Vagina (tissue), 2 donors: Measurements from ENCODE around the gene ITPKB. TPM values are rescaled to one million over a fixed set of nuclear protein-coding genes. Genes with fewer than 3 reads are reported as not detected.

Experiments
- DNase-seq, 2 donors: peaks; one replicate each; pipeline ENCODE4 v3.0.0-alpha.2; 2017; ENCODE audit errors: extremely low spot score in 2 of 2
- H3K27ac ChIP-seq: fragments of 200-600 bp; sonication (generic); one replicate; pipeline ENCODE4 v1.5.1; 2019
- H3K27me3 ChIP-seq: fragments of 200-600 bp; sonication (generic); one replicate; pipeline ENCODE4 v1.5.1; 2019
- H3K36me3 ChIP-seq, 2 donors: fragments of 200-600 bp; sonication (generic); one replicate each; pipeline ENCODE4 v1.5.1; 2017 to 2019
- H3K4me1 ChIP-seq: fragments of 200-600 bp; sonication (generic); one replicate; pipeline ENCODE4 v1.5.1; 2019
- H3K4me3 ChIP-seq, 2 donors: fragments of 200-600 bp; sonication (generic); 1 replicate in 1 of 2; 2 replicates in 1 of 2; pipeline ENCODE4 v1.5.1; 2016 to 2019
- H3K9me3 ChIP-seq: fragments of 200-600 bp; sonication (generic); one replicate; pipeline ENCODE4 v1.5.1; 2019
- POLR2A ChIP-seq, 2 donors: fragments of 450-650 bp; IDR thresholded peaks; one replicate each; pipeline ENCODE4 v1.6.1; 2017; ENCODE audit warnings: antibody characterized with exemption in 2 of 2, mild to moderate bottlenecking in 2 of 2, moderate library complexity in 2 of 2
- POLR2AphosphoS5 ChIP-seq, 2 donors: sonication (generic); formaldehyde crosslinking; IDR thresholded peaks; one replicate each; pipeline ENCODE4 v1.9.0; 2017; ENCODE audit warnings: antibody characterized with exemption in 2 of 2, mild to moderate bottlenecking in 2 of 2, low read depth in 1 of 2; ENCODE audit not compliant: insufficient read depth in 1 of 2
- intact Hi-C: fragments of 100-400 bp; cut with DNase I; formaldehyde crosslinking; loops from one replicate; pipeline ENCODE4 v1.15.1; 2023
- total RNA-seq: library from RNA; depleted of rRNA; stranded (reverse); fragments of >200 nt; gene quantifications from one replicate; pipeline ENCODE4 v1.2.3, GENCODE V29; 2016
- TF ChIP-seq, protein P1 (sequence below), 3 experiments: fragments of 450-650 bp in 2 of 3; fragments of 200-600 bp in 1 of 3; sonication (generic) in 1 of 3; IDR thresholded peaks; one replicate each; pipeline ENCODE4 v1.5.1; 2017 to 2019; ENCODE audit warnings: antibody characterized with exemption in 3 of 3, mild to moderate bottlenecking in 2 of 3, moderate library complexity in 2 of 3

Gene ITPKB
- total RNA-seq, 1 donor from 2014 or later, result 31.7 TPM

DNA sequence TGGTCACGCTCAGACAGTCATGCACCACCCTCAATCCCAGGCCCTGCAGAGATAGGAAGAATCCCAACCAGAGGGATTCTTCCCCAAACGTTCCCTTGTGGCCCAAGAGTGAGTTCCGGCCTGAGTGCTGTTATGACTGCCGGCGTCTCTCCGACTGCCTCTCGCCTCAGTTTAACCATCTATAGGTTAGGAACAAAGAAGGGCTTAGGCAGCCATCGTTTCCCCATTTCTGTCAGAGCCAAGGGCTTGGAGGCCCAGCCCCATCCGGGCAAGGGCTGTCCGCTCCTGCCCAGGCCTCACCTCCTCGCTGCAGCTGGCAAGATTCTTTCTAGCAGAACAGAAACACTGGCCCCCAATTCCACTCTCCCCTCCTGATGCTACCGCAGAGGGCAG is 131.8 kb downstream of the ITPKB start:
- Histone ChIP-seq H3K4me3 (no peak overlapping the region), H3K4me1 (peaks cover 48% of the 10 kb centered on the region), H3K9me3 (no peaks in the 10 kb centered on the region), H3K27ac (peak overlapping the region; percentile 90), H3K36me3 (no peaks in the 10 kb centered on the region), H3K27me3 (no peaks in the 10 kb centered on the region)
- intact Hi-C loops, result loop anchor here (5.0 kb wide), 1 partner anchor 60 kb away; the partner anchor contains the start of gene STUM
- TF ChIP-seq POLR2A (IDR thresholded peaks at IDR 0.05), result no peak
- TF ChIP-seq, protein P1, sequence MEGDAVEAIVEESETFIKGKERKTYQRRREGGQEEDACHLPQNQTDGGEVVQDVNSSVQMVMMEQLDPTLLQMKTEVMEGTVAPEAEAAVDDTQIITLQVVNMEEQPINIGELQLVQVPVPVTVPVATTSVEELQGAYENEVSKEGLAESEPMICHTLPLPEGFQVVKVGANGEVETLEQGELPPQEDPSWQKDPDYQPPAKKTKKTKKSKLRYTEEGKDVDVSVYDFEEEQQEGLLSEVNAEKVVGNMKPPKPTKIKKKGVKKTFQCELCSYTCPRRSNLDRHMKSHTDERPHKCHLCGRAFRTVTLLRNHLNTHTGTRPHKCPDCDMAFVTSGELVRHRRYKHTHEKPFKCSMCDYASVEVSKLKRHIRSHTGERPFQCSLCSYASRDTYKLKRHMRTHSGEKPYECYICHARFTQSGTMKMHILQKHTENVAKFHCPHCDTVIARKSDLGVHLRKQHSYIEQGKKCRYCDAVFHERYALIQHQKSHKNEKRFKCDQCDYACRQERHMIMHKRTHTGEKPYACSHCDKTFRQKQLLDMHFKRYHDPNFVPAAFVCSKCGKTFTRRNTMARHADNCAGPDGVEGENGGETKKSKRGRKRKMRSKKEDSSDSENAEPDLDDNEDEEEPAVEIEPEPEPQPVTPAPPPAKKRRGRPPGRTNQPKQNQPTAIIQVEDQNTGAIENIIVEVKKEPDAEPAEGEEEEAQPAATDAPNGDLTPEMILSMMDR (IDR thresholded peaks at IDR 0.05), result no peak
- no peak for TF ChIP-seq POLR2AphosphoS5 (IDR thresholded peaks at IDR 0.05; ENCODE audit: insufficient read depth in 1 of 2, low read depth in 1 of 2)
- no peak for DNase-seq

DNA sequence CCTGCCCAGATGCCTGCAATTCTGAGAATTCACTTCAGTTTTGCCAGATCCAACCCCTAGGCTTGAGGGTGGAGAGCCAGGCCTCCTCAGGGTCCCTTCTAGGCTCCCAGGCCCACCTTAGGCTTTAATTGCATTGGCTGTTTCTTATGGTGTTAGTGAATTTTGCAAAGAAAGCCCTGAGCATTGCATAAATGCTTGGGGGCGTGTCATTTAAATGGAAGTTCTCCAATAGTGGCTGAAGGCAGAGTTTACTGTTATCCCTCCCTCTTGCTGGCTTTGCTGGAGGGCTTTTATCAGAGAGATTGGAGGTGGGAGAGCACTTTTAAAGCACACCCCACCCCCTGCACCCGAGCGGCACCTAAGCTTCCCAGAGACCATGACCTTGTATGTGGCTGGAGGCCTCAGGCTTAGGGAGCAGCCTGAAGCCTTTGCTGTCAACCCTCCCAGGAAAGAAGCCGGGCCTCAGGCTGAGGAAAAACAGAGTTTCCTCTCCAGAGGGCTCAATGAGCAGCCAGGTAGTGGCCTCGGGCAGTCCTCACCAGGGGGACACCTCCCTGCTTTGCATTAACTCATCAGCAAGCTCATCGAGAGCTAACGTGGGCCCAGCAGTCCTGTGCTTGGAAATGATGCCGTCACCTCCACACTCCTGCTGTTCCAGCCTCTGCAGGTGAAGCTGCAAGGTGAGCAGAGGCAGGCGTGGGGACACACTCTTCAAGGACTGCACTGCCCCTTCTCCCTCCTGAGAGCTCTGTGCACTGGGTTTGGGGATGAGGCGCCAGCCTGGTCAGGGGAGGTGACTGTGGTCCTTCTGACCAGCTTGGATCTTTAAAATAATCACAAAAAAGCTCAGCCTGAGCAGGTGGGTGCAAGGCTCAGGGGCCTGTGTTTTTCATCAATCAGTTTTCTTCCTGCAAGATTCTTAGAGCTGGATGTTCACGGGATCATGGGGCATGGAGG is 132.5 kb downstream of the ITPKB start:
- intact Hi-C loops, result loop anchor here (5.0 kb wide), 1 partner anchor 59 kb away; the partner anchor contains the start of gene STUM
- Histone ChIP-seq H3K4me1 (peaks cover 55% of the 10 kb centered on the region), H3K4me3 (no peak overlapping the region), H3K36me3 (no peaks in the 10 kb centered on the region), H3K9me3 (no peaks in the 10 kb centered on the region), H3K27me3 (no peaks in the 10 kb centered on the region), H3K27ac (peak overlapping the region; percentile 90)
- TF ChIP-seq POLR2AphosphoS5 (IDR thresholded peaks at IDR 0.05; ENCODE audit: insufficient read depth in 1 of 2, low read depth in 1 of 2) (no peak), POLR2A (IDR thresholded peaks at IDR 0.05) (no peak)
- TF ChIP-seq, protein P1 (IDR thresholded peaks at IDR 0.05), result no peak
- DNase-seq, result no peak

DNA sequence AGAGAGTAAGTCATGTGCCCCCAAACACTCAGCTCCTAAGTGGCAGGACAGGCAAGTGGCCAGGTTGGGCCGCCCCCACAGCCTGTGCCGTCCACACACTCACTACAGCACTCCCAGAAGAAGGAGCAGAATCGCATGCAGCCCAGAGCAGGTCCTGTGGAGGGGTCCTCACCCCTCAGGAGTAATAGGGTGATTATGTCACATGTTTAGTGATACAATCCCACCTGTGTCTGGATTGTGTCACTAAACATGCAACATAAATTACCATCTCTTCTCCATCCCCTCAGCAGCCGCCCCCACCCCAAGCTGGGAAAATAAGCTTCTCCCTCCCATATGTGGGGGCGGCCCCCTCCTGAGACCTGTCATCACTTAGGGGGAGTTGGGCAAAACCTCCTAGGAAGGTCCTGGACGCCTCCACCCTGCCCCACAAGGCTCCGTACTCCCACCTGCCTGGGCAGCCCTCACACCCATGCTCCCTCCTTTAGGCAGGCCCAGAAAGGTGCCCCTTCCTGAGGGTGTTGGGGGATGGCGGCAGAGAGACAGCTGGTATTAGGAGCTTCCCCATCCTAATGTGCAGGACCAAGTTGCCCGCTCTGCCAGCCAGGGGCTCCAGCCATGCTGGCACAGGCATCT is 133.6 kb downstream of the ITPKB start:
- Histone ChIP-seq H3K27me3 (no peaks in the 10 kb centered on the region), H3K4me3 (no peak overlapping the region), H3K4me1 (peaks cover 56% of the 10 kb centered on the region), H3K27ac (peak overlapping the region; percentile 90), H3K9me3 (no peaks in the 10 kb centered on the region), H3K36me3 (no peaks in the 10 kb centered on the region)
- intact Hi-C loops, result loop anchor here (5.0 kb wide), 1 partner anchor 58 kb away; the partner anchor contains the start of gene STUM
- TF ChIP-seq, protein P1 (IDR thresholded peaks at IDR 0.05), result no peak
- TF ChIP-seq POLR2AphosphoS5 (IDR thresholded peaks at IDR 0.05; ENCODE audit: insufficient read depth in 1 of 2, low read depth in 1 of 2) (no peak), POLR2A (IDR thresholded peaks at IDR 0.05) (no peak)
- no peak for DNase-seq

DNA sequence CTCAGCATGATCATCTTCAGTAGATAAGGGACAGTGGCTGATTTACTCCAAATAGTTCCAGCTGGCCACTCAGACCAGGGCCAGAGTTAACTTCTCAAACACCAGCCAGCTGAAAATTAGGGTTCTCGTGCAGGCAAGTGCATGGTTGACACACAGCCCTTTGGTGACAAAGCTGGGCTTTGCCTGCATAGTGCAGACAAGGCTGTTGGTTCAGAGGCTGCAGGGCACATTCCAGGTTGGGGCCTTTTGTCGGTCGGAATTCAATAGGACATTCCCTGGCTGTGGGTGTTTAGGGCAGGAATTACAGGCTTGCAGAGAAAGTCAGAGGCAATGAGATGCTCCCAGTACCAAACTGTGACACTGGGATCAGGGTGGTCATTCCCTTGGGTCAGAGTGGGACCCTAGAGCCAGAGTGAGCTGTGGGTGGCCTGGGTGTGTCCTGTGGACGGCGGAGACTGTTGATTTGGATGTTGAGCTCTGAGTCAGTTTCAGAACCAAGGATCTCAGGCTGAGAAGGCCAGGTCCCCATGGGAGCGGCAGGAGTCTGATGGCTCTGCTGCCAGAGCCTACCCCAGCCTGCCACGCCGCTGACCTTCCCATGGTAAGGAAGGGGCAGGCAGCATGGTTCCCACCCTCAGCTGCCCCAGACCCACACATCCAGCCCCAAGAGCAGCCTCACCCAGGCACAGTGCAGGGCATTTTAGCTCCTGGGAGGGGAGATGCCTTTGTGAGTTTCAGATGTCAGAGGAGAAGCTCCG is 134.3 kb downstream of the ITPKB start:
- no peak for DNase-seq
- Histone ChIP-seq H3K4me3 (no peak overlapping the region), H3K4me1 (peaks cover 56% of the 10 kb centered on the region), H3K27me3 (no peaks in the 10 kb centered on the region), H3K27ac (peak overlapping the region; percentile 90), H3K9me3 (no peaks in the 10 kb centered on the region), H3K36me3 (no peaks in the 10 kb centered on the region)
- intact Hi-C loops, result loop anchor here (5.0 kb wide), 1 partner anchor 57 kb away; the partner anchor contains the start of gene STUM
- TF ChIP-seq POLR2AphosphoS5 (IDR thresholded peaks at IDR 0.05; ENCODE audit: insufficient read depth in 1 of 2, low read depth in 1 of 2), result no peak
- no peak for TF ChIP-seq POLR2A (IDR thresholded peaks at IDR 0.05)
- TF ChIP-seq, protein P1 (IDR thresholded peaks at IDR 0.05), result no peak
